GM21825 (cell line): ENCODE measurements around the gene AHCYL2.
"Not testable (repeated sequence)": the region's sequence is repeated elsewhere in the genome, so short reads cannot be mapped to it uniquely, and the experiment has no call there.

Experiments
- ATAC-seq: cut with Tn5 transposase; IDR thresholded peaks from one replicate; pipeline ENCODE4 v1.9.1; 2021; ENCODE audit warnings: mild to moderate bottlenecking, moderate library complexity; ENCODE audit not compliant: unreplicated experiment

The AHCYL2 gene

DNA sequence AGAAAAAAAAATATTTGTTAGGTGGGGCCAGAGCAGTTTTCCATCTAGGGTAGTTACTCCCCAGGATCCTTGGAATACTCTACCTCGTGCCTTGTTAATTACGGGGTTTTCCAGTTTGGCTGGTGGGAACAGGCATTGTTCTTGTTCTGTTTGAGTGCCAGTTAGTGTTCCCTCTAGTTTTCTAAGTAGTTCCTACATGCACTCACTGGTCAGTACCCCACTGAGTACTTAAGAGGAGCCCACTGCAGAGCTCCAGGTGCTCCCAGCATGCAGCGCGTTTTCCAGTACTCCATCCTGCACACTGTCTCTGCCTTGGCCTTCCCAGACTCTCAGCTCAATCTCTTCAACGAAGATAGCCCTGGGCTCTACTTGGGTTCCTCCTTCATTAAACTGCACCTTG lies 58.0 kb downstream of the AHCYL2 start:
- no peak for ATAC-seq

DNA sequence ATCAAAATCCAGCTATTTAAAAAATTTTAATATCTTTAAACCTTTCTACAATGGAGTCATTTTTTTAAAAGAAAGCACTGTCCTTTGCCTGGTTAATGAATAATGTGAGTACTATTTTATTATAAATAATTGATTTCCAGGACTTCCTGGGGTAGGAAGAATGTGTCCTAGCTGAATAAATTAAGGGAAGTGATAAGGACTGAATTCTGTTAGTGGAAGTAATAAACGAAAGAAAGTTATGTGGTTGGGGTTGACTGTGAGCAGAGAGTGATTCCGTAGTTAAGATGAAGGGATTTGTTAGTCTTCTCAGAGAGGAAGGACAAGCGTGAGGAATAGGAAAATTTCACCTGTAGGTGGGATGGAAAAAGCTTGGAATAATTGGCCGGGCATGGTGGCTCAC lies 59.1 kb downstream of the AHCYL2 start:
- ATAC-seq: no peak

DNA sequence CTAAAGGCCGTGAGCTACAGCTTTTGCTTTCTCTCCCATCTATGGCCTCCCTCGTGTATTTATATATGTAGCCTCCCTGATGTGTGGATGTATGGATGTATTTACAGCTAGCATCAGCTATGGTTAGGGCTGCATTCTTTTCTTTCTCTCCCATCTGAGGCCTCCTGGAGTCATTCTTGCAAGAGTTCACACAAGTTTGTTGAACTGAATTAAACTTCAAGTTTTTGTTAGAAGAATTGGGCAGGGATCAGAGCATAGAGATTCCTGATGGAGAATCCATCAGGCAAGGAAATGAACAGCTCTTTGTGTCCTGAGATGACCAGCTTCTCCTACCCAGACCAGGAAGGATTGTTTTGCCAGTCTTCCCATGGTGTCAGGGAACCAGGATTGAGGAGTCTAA lies 60.3 kb downstream of the AHCYL2 start:
- ATAC-seq: no peak

DNA sequence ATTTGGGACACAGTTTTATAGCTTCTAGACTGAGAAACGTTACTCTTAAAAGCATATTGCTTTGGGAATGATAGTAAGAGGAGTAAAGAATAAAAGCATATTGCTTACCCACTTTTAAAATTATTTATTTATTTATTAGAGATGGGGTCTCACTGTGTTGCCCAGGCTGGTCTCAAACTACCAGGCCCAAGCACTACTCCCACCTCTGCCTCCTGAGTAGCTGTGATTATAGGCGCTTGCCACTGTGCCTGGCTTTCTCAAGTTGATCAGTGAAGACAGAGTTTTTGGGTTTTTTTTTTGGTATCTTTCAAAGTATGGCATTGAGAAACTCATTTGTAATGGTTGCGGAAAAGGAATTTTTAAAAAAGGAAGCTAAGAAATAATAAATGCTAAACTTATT lies 68.0 kb downstream of the AHCYL2 start:
- no peak for ATAC-seq

DNA sequence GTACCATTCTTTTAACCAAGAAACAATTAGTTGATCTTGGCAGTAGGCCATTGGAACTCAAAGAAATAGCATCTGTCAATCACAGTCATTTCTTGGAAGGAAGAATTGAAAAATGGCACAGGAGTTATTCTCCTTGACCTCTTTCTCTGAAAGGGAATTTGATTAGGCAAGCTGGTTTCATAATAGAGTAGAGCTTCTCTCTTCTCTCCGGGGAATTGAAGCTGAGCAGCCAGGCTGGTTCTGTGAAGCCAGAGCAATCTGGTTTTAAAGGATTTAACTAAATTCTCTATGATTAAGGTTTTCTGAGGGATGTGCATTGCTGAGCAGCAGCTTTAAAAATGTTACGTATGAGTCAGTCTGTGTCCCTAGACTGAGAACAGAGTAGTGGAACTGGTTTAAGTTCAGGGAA lies 70.2 kb downstream of the AHCYL2 start:
- ATAC-seq: no peak

DNA sequence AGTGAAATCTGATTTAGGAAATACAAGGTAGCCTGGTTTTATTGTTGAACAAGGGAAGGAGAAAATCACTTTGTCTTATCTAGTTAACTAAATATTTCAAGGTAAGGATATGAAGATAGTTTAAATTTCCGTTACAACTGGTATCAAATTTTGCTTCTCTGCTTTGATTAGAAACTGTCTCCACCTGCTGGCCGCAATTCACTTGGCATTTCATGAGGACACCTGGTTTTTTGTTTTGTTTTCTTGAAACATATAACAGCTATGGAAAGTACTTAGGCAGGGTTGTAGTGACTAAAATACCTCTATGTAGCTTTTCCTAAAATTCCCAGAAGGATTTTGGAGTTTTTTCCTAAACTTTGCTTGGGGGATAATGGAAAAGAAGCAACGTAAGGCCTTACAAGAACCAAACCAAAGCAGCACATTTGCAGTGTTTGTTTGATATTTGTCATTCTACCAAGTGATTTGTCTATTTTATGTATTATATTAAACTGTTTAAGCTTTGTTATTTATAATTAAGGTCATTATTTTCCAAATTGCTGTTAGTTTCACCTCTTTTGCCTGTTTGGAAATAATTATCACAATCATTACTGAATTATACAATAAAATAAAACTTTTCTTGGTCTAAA lies 73.6 kb downstream of the AHCYL2 start:
- no peak for ATAC-seq

DNA sequence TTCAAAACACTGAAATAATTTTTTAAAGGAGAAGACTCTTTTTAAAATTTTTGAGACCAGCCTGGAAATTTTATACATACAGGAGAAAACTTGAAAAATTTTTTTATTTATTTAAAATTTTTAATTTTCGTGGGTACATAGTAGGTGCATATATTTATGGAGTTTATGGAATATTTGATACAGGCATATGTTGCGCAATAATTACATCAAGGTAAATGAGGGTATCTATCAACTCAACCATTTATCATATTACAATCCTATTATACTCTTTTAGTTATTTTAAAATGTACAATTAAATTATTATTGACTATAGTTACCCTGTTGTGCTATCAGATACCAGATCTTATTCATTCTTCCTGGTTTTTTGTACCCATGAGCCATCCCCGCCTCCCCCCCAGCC lies 75.1 kb downstream of the AHCYL2 start:
- no peak for ATAC-seq

DNA sequence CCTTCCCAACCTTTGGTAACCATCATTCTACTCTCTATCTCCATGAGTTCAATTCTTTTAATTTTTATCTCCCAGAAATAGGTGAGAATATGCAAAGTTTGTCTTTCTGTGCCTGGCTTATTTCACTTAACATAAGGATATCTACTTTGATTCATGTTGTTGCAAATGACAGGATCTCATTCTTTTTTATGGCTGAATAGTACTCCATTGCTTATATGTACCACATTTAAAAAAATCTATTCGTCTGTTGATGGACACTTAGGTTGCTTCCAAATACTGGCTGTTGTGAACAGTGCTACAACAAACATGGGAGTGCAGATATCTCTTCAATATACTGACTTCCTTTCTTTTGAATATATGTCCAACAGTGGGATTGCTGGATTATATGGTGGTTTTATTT lies 75.5 kb downstream of the AHCYL2 start:
- not testable (repeated sequence) for ATAC-seq

DNA sequence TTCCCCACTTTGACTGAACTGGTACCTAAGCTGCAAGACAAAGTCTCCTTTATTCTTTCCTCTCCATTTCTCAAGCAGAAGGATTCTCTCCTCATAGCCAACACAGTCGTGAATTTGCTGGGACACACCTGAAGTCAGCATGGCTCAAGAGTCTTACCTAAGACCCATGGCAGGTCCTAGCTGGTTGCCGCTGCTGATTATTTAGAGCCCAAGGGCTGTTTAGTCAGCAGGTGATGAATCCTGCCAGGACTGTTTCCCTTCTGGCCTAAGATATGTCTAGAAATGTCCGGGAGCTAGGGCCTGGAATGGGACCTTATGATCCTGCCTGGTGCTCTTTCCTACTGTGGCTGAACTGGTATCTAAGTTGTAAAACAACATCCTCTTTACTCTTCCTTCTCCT lies 82.8 kb downstream of the AHCYL2 start:
- ATAC-seq: no peak

DNA sequence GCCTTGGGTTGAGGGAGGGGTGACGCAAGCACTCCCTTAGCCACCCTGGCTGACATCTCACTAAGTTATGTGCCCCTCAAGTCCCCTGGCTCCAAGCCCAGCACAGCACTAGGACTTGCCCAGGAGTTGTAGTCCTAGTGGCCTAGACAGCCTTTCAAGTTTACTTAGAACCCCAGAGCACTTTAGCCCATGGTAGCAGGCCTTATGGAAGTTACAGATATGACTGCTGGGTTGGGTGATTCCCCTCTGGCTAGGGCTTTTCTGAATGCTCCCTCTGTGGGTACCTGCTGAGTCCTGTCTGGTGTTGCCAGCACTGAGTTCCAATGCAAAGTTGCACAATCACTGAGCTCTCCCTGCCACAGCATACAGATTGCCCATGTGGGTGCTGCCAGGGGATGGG lies 83.2 kb downstream of the AHCYL2 start:
- no peak for ATAC-seq

DNA sequence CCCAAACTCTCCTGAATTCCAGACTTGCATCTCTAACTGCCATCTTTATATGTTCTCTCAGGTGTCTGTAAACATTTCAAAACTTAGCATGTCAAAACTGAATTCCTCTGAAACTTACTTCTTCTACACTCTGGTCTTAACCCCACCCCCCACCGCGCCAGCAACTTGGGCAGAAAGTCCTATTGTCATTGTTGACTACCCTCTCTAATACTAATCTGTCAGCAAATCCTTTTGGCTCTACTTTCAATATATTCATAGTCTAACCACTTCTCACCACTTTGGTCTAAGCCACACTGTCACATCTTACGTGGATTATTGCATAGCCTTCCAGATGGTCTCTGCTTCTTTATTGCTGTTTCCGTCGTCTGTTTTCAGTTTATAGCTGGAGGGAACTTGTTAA lies 86.6 kb downstream of the AHCYL2 start:
- ATAC-seq: no peak

DNA sequence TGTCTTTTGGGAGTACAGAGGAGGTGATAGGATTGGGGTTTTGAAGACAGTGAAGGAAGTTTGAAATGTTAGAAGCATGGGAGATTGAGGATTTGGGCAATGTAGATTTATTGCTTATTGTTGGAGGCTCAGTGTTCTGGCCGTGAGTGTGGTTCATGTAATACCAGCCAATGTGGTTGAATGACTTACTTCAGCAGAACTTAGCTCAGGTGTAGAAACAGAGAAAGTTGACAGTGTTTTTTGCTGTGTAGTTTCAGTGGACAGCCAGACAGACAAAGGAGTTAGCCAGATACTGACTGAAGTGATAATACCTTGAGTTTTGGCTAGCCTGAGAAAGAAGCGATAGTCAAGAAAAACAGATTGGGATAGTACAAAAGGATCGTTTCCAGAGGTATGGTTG lies 88.5 kb downstream of the AHCYL2 start:
- ATAC-seq: no peak

DNA sequence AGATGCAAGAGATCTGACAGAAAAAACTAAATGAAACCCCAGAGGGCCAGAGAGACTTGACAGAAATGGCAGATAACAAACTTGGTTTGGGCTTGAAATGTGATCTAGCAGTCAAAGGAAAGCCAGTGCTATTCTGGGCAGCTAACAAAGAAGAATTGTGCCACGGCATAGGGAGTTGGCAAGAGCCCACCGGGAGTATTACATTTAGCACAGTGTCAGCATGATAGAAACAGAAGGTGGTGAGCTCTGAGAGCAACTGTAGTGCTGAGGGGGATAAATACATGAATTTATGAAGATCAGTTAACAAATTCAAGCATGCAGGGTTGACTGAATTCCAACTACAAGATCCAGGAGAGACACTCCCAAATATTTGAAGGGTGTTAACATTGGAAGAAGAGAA lies 91.1 kb downstream of the AHCYL2 start:
- no peak for ATAC-seq

DNA sequence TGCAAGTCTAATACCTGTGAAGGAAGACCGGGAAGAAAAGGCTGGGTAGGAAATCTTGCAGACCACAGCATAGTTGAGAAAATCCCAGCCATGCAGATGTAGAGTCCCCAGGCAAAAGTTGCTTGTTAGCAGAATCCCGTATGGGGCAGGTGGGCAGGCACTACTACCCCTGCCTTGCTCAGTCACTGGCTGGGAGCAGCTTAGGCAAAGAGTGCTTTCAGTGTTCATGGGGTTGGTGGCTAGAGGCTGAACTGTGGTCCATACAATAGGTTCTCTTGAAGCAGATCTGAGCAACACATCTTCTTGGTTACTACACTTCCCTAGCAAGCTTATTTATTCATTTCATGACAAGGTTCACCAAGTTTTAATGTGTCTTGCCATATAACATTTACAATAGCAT lies 92.6 kb downstream of the AHCYL2 start:
- no peak for ATAC-seq

DNA sequence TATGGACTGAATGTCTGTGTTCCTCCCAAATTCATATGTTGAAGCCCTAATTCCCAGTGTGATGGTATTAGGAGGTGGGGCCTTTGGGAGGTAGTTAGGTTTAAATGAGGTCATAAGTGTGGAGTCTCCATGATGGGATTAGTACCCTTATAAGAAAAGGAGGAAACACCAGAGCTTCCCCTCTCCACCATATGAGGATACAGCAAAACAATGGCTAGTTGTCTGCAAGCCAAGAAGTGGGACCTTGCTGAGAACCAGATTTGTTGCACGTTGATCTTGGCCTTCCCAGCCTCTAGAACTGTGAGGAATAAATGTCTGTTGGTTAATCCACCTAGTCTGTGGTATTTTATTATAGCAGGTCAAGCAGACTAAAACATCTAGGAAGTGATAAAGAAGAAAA lies 102.2 kb downstream of the AHCYL2 start:
- no peak for ATAC-seq

DNA sequence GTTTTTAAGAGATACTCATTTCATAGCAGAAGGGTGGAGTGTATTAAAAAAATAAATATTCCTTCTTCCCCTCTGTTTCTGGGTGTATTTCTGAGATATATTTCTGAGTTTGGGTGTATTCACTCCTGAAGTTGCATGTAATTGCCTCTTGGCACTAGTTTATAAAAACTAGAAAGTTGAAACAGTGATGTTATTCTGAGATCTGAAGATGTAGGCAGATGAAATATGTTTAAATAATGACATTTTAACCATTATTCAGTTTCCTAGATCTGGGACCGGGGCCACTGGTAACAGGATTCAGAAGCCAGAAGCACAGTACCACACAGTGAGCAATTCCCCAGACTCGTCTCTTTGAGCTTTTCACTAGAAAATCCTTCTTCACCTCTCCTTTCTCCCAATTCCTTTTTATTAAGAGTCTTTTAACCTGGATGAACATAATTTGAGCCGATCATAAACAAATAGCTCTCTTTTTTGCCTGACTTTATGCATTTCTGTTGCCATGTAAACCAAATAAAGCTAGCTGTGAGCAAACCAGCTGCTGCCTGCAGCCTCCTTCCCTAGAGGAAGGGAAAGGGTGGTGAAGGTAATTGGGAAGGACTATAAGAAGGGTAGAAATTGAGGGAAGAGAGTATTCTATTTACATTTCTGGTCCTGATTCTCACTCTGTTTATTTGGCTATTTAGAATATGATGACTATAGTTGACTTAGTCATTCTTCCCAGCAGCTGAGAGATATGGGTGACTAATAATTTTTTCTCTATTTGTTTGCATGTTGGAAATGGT lies 107.6 kb downstream of the AHCYL2 start:
- ATAC-seq: no peak

DNA sequence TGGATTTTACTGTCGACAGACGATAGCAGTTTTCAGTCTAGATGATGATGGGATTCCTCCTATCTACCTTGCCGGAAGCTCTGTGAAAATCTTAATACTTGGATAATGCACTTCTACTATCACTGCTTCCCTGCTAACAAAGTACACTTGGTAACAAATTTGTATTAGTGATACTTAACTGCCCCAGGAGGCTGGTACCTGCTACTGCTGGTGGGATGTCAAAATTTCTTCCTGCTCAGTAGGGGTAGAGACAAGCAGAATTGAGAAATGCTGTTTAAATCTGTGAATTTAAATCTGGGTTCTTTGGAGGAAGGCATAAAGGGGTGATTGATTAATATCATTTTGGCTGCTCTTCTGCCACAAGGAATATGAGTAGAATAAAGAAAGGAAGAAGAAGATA lies 109.6 kb downstream of the AHCYL2 start:
- no peak for ATAC-seq

DNA sequence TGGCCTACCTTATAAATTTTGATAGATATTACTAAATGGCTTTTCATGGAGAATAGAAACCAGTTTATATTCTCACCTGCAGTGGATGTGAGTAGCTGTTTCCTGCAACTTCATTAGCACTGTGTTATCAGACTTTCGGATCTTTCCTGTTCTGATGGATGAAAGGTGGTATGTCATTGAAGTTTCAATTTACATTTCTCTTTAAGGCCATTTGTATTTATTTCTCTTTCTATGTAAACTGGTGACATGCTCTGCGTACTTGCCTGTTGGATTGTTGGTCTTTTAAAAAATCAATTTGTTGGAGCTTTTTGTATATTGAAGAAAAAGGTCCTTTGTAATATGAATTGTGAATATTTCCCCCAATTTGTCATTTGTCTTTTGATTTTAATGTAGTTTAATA lies 113.6 kb downstream of the AHCYL2 start:
- ATAC-seq: no peak

DNA sequence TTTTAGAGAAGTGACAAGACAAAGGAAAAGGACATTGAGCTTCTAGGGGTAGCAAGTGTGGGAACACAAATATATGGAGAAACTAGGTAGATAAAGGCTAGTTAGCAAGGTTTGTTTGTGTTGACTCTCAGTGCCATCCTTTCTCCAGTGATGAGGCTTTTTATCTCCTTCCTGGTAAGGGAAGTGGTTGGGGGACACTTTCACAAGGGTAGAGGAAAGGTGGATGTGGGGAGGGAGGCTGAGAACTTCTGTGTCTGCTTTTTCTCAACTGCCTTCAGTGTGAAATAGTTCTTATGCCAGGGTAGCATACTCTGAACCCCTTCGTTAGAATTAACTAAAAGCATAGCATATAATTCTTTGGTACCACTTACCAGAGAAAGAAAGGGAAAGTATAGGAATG lies 116.4 kb downstream of the AHCYL2 start:
- no peak for ATAC-seq

DNA sequence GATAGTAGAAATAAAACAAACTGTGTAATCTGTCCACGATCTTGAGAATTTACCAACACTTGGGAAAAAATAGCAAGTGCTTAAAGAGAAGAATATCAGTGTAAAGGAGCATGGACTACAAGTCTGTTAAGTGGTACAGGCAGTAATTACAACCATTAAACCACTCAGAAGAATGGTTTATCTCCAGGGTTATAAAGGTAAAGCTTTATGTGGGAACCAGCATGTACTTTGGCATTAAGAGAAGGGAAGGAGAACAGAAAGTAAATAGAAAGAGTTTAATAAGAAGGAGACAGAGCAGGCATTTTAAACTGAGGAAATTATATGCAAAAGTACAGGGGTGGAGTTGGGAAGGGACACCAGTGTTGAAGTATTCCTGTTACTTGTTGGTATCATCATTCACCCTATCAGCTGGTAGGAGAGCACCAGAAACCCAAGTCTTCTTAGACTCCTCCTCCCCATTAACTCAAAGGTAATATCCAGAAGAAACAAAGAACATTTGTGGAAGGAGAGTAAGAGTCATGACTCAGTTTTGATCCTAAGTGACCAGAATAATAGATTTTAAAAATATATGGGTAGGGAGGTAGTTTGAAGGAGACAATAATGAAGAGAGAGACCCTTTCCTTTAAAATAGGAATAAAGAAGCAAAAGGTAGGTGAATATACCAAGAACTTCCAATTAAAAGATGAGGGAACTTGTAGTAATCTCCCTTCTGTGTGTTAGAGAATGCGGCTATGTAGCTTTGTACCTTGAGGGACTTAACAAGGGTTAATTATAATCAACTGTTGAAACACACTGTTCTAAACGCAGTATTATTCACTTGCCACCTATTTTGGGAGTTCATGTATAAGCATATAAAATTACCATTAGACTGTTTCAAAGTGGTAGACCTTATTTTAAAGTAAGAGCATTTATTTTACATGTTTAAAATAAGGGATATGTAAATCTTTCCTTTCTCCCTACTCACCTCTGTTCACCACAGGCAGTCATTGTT lies 117.3 kb downstream of the AHCYL2 start:
- no peak for ATAC-seq

DNA sequence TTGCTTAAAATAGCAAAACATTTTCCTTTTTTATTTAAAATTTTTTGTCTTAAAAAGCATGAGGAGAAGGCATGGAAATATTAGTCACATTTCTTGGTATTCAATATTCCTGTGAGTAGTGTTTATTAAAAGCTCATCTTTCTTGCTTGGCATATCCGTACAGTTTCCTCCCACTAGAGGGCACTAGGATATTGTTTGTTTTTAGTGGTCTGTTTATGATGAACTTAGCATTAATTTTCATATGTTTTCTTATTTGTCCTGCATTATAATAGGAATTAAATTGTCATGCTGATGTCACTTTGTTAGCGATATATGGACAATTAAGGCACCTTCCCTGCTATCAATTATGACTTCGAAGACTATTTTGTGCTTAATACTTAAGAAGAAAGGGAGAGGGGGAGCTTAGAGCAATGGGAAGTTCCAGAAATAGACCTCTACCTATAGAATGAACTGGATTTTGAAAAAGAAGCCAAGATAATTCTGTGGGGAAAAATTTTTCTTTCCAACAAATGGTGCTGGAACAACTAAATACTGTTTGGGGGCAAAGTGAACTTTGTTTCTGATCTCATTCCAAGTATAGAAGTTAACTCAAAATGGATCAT lies 118.4 kb downstream of the AHCYL2 start:
- no peak for ATAC-seq
